Measurements from ENCODE around the gene CEP112. TPM values are rescaled to one million over a fixed set of nuclear protein-coding genes. Genes with fewer than 3 reads are reported as not detected.
A peak's percentile ranks its signal among the peaks of the same experiment; 100 is the strongest.

Gene CEP112
- total and polyA plus RNA-seq, 9 of the 15 experiments (the other 6 are each of a cell fraction or from before 2014, with no cell fraction given): 0.84 TPM; not detected in 8

- no peak for TF ChIP-seq COPS2 (conservative IDR thresholded peaks at IDR 0.05)
- TF ChIP-seq ZNF584 (CRISPR knock-in tag; IDR thresholded peaks at IDR 0.05; ENCODE audit: low read depth): no peak
- TF ChIP-seq ZFPM2 (CRISPR knock-in tag; IDR thresholded peaks at IDR 0.05): no peak
- TF ChIP-seq KDM1A (IDR thresholded peaks at IDR 0.05): no peak
- no peak for TF ChIP-seq WHSC1 (IDR thresholded peaks at IDR 0.05; ENCODE audit: low read length)
- no peak for TF ChIP-seq ZNF436 (CRISPR knock-in tag; IDR thresholded peaks at IDR 0.05)
- no peak for TF ChIP-seq U2AF2 (optimal IDR thresholded peaks at IDR 0.05; ENCODE audit: low read depth, low read length)
Observed at GRCh38 chr17:65988451-65988850, 203.5 kb downstream of the CEP112 start (continued).

- no peaks in the 10 kb centered on the region for H3K9me1 ChIP-seq (ENCODE audit: control insufficient read depth, insufficient read depth, low read length)
- no peaks in the 10 kb centered on the region for H3K27me3 ChIP-seq (ENCODE audit: control insufficient read depth in 2 of 2, insufficient read depth in 2 of 2, low read length in 2 of 2)
- H4K20me1 ChIP-seq (replicated peaks; ENCODE audit: control insufficient read depth, insufficient read depth, low read length): no peaks in the 10 kb centered on the region
- no peak overlapping the region for H3K27ac ChIP-seq (ENCODE audit: extremely low read depth, low read depth, low read length)
- no peak overlapping the region for H3K4me2 ChIP-seq (ENCODE audit: insufficient read depth, low read length)
- H3K4me1 ChIP-seq (replicated peaks in 1 of 2; ENCODE audit: control insufficient read depth in 2 of 2, insufficient read depth in 2 of 2, low read length in 2 of 2): no peaks in the 10 kb centered on the region
- no peaks in the 10 kb centered on the region for H3K9me3 ChIP-seq (replicated peaks; ENCODE audit: control insufficient read depth, insufficient read depth, low read depth, low read length)
- no peak overlapping the region for H3K9ac ChIP-seq (ENCODE audit: insufficient read depth in 1 of 2, low read depth in 2 of 2, low read length in 2 of 2)
- 13% methylated on average over 2 of the region's 2 CpGs for WGBS (ENCODE audit: insufficient coverage, low coverage, missing lambda C conversion rate)
- no peak for ATAC-seq
- no peak overlapping the region for H3K4me3 ChIP-seq
- CTCF ChIA-PET (ENCODE audit: low intra/inter-chr PET ratio): interaction anchor here (1.0 kb wide), 1 partner anchor 694 kb away, joined by 4 read pairs; no protein-coding TSS in a partner anchor
- POLR2A ChIA-PET: interaction anchor here (0.6 kb wide), 2 partner anchors 98 to 100 kb away, joined by 3 to 4 read pairs; no protein-coding TSS in a partner anchor
- intact Hi-C loops (cut with micrococcal nuclease): no loop called here
- H3K36me3 ChIP-seq (ENCODE audit: control insufficient read depth, insufficient read depth, low read length): no peaks in the 10 kb centered on the region
- peak in 1 of 4 experiments; percentile 11 for DNase-seq (ENCODE audit: extremely low read depth in 1 of 4, low spot score in 3 of 4)
- no peaks in the 10 kb centered on the region for H3K79me2 ChIP-seq (ENCODE audit: control insufficient read depth, insufficient read depth, low read length)
- H2AFZ ChIP-seq (ENCODE audit: low read depth, low read length): no peak overlapping the region
- FAIRE-seq: no peak
- in situ Hi-C loops (cut with MboI): no loop called here
- BruUV-seq (replicated peaks): no TSS peak
- no peak for TF ChIP-seq TGIF2 (CRISPR knock-in tag; IDR thresholded peaks at IDR 0.05)
- peak; percentile 18; the same call in 1 of the 2 replicates for TF ChIP-seq REST (IDR thresholded peaks at IDR 0.05; ENCODE audit: borderline replicate concordance)
- TF ChIP-seq REST (CRISPR knock-in tag; IDR thresholded peaks at IDR 0.05; ENCODE audit: low read depth): no peak
- TF ChIP-seq TBP (optimal IDR thresholded peaks at IDR 0.05; ENCODE audit: low read depth, low read length): no peak
- TF ChIP-seq CTCF (IDR thresholded peaks at IDR 0.05 in 2 of 3, conservative IDR thresholded peaks at IDR 0.05 in 1 of 3; ENCODE audit: insufficient read depth in 2 of 3, low read depth in 1 of 3, low read length in 3 of 3): peak in 2 of 3 experiments; percentile 11 to 36; a peak in 2 of 6 replicates
- no peak for TF ChIP-seq EWSR1 (IDR thresholded peaks at IDR 0.05; ENCODE audit: borderline replicate concordance, low read depth, partially characterized antibody)
Observed at GRCh38 chr17:65987988-65988387, 203.9 kb downstream of the CEP112 start.
